Stomach (tissue), 9 donors: ENCODE data around the gene KLF13. TPM values are rescaled to one million over a fixed set of nuclear protein-coding genes. Genes with fewer than 3 reads are reported as not detected.

Experiments
- DNase-seq, 2 donors: peaks; one replicate each; pipeline versions ENCODE4 v3.0.0 to v3.0.0-alpha.2; 2013 to 2019
- H3K27ac ChIP-seq, 5 donors: fragments of 200-600 bp in 4 of 5; sonication (generic) in 4 of 5; one replicate each; pipeline ENCODE4 v1.5.1; 2013 to 2019; ENCODE audit warnings: mild to moderate bottlenecking in 1 of 5, moderate library complexity in 1 of 5
- H3K27me3 ChIP-seq, 3 donors: fragments of 200-600 bp; sonication (generic); one replicate each; pipeline ENCODE4 v1.5.1; 2017 to 2019; ENCODE audit warnings: mixed run types in 1 of 3
- H3K36me3 ChIP-seq, 4 donors: fragments of 200-600 bp; sonication (generic); 1 replicate in 3 of 4; 2 replicates in 1 of 4; pipeline ENCODE4 v1.5.1; 2016 to 2019
- H3K4me1 ChIP-seq, 4 donors: fragments of 200-600 bp; sonication (generic); one replicate each; pipeline ENCODE4 v1.5.1; 2016 to 2019
- H3K4me3 ChIP-seq, 4 donors: fragments of 200-600 bp; sonication (generic) in 3 of 4; one replicate each; pipeline ENCODE4 v1.5.1; 2016 to 2019; ENCODE audit warnings: mild to moderate bottlenecking in 1 of 4
- H3K9me3 ChIP-seq, 4 donors: fragments of 200-600 bp; sonication (generic); one replicate each; pipeline ENCODE4 v1.5.1; 2016 to 2019
- EP300 ChIP-seq: sonication (generic); formaldehyde crosslinking; IDR thresholded peaks from one replicate; pipeline ENCODE4 v1.6.1; 2017; ENCODE audit warnings: antibody characterized with exemption
- POLR2A ChIP-seq, 4 donors: fragments of 450-650 bp; IDR thresholded peaks; one replicate each; pipeline ENCODE4 v1.6.1; 2016; ENCODE audit warnings: antibody characterized with exemption in 4 of 4, control low read depth in 2 of 4, mild to moderate bottlenecking in 1 of 4, moderate library complexity in 1 of 4
- POLR2AphosphoS5 ChIP-seq, 3 donors: sonication (generic); formaldehyde crosslinking; IDR thresholded peaks; one replicate each; pipeline ENCODE4 v1.6.1; 2016; ENCODE audit warnings: antibody characterized with exemption in 3 of 3
- WGBS, 5 donors: extraction: QIAGEN DNeasy Blood & Tissue Kit in 3 of 5; methylation state at CpG; one replicate each; pipeline versions ENCODE4 v1.1.5 to v1.1.7; 2013 to 2018; 5-methylcytosine and 5-hydroxymethylcytosine counted together
- intact Hi-C: fragments of 100-400 bp; cut with DNase I; formaldehyde crosslinking; loops from one replicate; pipeline ENCODE4 v1.15.1; 2023; ENCODE audit warnings: low total_unique reads
- polyA plus RNA-seq, 3 donors: library from polyadenylated mRNA; stranded (reverse); fragments of 200-250 nt; gene quantifications; one replicate each; pipeline ENCODE4 v1.2.3, GENCODE V29; 2013
- total RNA-seq, 5 donors: library from RNA; depleted of rRNA; stranded (reverse); fragments of >200 nt; gene quantifications; one replicate each; pipeline versions ENCODE4 v1.1.0 to v1.2.3, GENCODE V29; 2014 to 2016
- TF ChIP-seq, protein P1 (sequence below), 7 experiments: fragments of 450-650 bp in 4 of 7; fragments of 200-600 bp in 3 of 7; sonication (generic) in 3 of 7; IDR thresholded peaks; one replicate each; pipeline ENCODE4 v1.5.1; 2016 to 2019; ENCODE audit warnings: antibody characterized with exemption in 7 of 7, control low read depth in 2 of 7, mild to moderate bottlenecking in 1 of 7
- donor health status: healthy with polysubstance abuse.
- donor health status: Bipolar disorder and iron deficiency.
- donor health status: healthy.

Gene KLF13
- total and polyA plus RNA-seq, 8 donors = 9.3 to 74.0 (median 33.3) TPM

DNA sequence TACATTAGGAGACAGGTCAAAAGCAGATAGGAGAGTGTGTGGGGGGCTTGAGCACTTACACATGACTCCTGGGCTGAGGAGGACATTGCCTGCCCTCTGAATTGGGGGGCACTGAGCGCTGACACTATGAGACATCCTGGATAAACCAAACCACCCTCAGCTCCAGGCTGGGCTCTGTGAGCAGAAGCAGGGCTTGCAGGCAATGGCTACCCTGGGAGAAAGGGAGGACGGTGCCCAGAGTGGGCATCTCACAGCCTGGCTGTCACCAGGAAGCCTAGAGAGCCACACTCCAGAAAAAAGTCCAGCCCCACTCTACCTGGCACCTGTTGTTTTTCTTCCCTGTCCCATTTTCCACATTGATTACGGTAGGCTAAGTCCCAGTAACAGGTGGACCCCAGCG lies 8.2 kb upstream of the KLF13 start:
- 92 to 96% (median 96%) methylated on average over 4 of the region's 4 CpGs for WGBS, 5 donors
- Histone ChIP-seq H3K4me1 (no peaks in the 10 kb centered on the region), H3K36me3 (no peaks in the 10 kb centered on the region), H3K9me3 (peaks cover 0 to 8% (median 7%) of the 10 kb centered on the region in 4 donors), H3K27ac (no peak overlapping the region), H3K27me3 (peaks cover 0 to 6% (median 0%) of the 10 kb centered on the region in 3 donors), H3K4me3 (no peak overlapping the region)
- no peak for DNase-seq
- TF ChIP-seq, protein P1, sequence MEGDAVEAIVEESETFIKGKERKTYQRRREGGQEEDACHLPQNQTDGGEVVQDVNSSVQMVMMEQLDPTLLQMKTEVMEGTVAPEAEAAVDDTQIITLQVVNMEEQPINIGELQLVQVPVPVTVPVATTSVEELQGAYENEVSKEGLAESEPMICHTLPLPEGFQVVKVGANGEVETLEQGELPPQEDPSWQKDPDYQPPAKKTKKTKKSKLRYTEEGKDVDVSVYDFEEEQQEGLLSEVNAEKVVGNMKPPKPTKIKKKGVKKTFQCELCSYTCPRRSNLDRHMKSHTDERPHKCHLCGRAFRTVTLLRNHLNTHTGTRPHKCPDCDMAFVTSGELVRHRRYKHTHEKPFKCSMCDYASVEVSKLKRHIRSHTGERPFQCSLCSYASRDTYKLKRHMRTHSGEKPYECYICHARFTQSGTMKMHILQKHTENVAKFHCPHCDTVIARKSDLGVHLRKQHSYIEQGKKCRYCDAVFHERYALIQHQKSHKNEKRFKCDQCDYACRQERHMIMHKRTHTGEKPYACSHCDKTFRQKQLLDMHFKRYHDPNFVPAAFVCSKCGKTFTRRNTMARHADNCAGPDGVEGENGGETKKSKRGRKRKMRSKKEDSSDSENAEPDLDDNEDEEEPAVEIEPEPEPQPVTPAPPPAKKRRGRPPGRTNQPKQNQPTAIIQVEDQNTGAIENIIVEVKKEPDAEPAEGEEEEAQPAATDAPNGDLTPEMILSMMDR (IDR thresholded peaks at IDR 0.05) = no peak
- TF ChIP-seq EP300 (no peak), POLR2AphosphoS5 (IDR thresholded peaks at IDR 0.05) (no peak), POLR2A (IDR thresholded peaks at IDR 0.05) (no peak)
- intact Hi-C loops = loop anchor here (10.0 kb wide), 1 partner anchor 104 kb away; no protein-coding TSS in a partner anchor

DNA sequence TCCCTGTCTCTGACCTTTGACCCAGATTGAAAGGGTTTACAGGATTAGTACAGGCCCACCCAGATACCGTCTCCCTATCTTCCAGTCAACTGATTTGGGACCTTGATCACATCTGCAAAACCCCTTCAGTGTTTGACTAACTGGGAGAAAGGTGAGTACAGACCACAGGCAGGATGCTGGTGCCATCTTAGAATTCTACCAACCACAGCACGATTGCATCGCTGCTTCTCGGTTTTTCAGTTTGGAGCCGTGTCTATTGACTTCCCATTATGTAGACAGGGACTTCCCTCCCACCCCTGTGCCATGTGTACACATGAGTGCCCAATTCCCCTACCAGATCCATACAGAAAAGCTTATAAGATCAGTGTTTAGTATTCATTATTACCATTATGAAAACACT lies 6.6 kb upstream of the KLF13 start:
- no peak for DNase-seq
- TF ChIP-seq POLR2AphosphoS5 (IDR thresholded peaks at IDR 0.05) = no peak
- no peak for TF ChIP-seq POLR2A (IDR thresholded peaks at IDR 0.05)
- TF ChIP-seq, protein P1 (IDR thresholded peaks at IDR 0.05) = no peak
- no peak for TF ChIP-seq EP300
- H3K4me1 ChIP-seq = peaks cover 0 to 15% (median 8%) of the 10 kb centered on the region in 4 donors
- H3K9me3 ChIP-seq = no peaks in the 10 kb centered on the region
- H3K4me3 ChIP-seq = no peak overlapping the region
- H3K27ac ChIP-seq = no peak overlapping the region
- H3K36me3 ChIP-seq = no peaks in the 10 kb centered on the region
- intact Hi-C loops = no loop called here
- WGBS, 5 donors = 79 to 87% (median 81%) methylated on average over 5 of the region's 5 CpGs
- peaks cover 0 to 6% (median 0%) of the 10 kb centered on the region in 3 donors for H3K27me3 ChIP-seq

DNA sequence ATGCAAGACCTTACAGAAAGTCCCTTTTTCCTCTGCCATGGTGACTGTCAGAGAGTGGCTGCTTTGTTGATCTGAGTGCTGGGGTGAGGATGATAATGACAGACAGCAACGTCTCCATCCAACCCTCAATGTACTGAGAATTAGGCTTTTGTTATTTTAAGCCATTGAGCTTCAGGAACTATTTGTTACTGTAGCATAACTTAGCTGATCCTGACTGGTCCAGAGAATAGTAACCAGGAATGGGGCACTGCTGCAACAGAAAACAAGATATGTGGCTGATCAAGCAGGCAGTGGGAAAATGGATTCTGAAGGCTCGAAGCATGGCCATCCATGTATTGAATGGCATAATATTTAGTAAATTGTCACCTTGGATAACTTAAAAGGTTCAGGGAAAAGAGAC lies 5.2 kb upstream of the KLF13 start:
- TF ChIP-seq, protein P1 (IDR thresholded peaks at IDR 0.05) = no peak
- TF ChIP-seq POLR2A (IDR thresholded peaks at IDR 0.05) = no peak
- no peak for TF ChIP-seq POLR2AphosphoS5 (IDR thresholded peaks at IDR 0.05)
- TF ChIP-seq EP300 = no peak
- H3K4me1 ChIP-seq = peaks cover 0 to 20% (median 13%) of the 10 kb centered on the region in 4 donors
- peaks cover 0 to 6% (median 0%) of the 10 kb centered on the region in 3 donors for H3K27me3 ChIP-seq
- DNase-seq = no peak
- H3K36me3 ChIP-seq = no peaks in the 10 kb centered on the region
- 91 to 97% (median 95%) methylated on average over 2 of the region's 2 CpGs for WGBS, 5 donors
- H3K9me3 ChIP-seq = no peaks in the 10 kb centered on the region
- H3K4me3 ChIP-seq = no peak overlapping the region
- no peak overlapping the region for H3K27ac ChIP-seq
- intact Hi-C loops = no loop called here

DNA sequence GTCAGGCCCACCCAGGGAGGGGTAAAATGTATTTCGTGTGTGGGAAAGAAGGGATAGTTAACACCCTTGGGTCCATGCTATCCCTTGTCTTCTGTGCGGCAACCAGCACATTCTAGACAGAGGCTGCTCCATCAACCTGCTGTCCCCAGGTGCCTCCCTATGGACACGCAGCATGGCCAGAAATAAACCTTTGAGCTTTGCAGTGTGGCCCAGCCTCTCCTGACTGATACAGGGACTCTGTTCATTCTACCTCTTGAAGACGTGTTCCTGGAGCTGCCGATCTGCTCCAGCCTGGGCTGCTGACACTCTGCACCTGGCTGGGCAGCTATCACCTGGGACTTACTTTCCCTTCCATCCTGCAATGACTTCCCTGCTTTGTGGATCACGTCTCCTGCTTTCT lies 4.1 kb upstream of the KLF13 start:
- Histone ChIP-seq H3K4me3 (no peak overlapping the region), H3K9me3 (no peaks in the 10 kb centered on the region), H3K36me3 (no peaks in the 10 kb centered on the region), H3K4me1 (peaks cover 0 to 20% (median 13%) of the 10 kb centered on the region in 4 donors), H3K27ac (no peak overlapping the region), H3K27me3 (peaks cover 0 to 4% (median 0%) of the 10 kb centered on the region in 3 donors)
- intact Hi-C loops = no loop called here
- TF ChIP-seq POLR2AphosphoS5 (IDR thresholded peaks at IDR 0.05) (no peak), EP300 (no peak), POLR2A (IDR thresholded peaks at IDR 0.05) (no peak)
- TF ChIP-seq, protein P1 (IDR thresholded peaks at IDR 0.05) = no peak
- WGBS, 5 donors = 66 to 72% (median 67%) methylated on average over 6 of the region's 6 CpGs
- no peak for DNase-seq
